DMS 273 (cell line): ENCODE results near the gene PARP1.
A peak's percentile ranks its signal among the peaks of the same experiment; 100 is the strongest.
"Not testable (repeated sequence)": the region's sequence is repeated elsewhere in the genome, so short reads cannot be mapped to it uniquely, and the experiment has no call there.

Experiments used
- DNase-seq: peaks from one replicate; lab custom pipeline; 2025; ENCODE audit not compliant: unreplicated experiment; lab: John Stamatoyannopoulos, UW

PARP1 gene

DNA sequence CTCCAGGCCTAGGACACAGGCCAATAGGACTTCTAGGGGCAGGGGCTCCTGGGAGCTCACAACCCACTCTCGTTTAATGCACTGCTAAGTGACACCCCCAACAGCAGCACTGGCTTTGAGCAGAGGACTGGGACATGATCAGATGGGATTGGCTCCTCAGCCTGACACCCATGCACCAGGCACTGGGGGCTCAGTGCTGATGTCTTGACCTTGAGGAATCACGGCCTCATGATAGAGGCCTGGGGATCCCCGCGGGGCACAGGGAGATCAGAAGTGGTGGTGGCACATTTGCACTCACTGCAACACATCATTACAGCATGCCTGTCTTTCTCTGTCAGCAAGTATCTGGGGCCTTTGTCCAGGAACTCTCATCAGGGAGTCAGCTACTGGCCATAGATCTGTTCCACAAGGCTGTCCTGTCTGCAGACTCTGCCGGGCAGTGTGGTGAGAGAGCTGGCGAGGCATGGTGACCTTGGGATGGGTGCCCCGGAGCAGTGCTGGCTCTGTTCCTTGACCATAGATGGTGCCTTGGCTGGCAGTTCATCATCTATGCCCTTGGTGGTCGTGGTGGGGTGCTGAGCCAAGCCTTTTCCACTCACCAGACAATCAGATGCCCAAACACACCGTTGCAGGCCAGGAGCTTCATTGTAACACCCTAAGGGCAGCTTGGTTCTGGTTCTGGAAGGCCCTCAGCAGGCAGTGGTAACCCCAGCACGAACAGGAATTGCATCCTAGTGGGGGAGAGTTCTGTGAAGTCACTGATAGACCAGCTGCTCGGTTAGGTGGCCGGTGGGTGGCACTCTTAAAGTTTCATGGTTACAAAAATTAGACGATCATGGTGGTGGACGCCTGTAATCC, 22.2 kb upstream of the PARP1 start:
- DNase-seq, result no peak

DNA sequence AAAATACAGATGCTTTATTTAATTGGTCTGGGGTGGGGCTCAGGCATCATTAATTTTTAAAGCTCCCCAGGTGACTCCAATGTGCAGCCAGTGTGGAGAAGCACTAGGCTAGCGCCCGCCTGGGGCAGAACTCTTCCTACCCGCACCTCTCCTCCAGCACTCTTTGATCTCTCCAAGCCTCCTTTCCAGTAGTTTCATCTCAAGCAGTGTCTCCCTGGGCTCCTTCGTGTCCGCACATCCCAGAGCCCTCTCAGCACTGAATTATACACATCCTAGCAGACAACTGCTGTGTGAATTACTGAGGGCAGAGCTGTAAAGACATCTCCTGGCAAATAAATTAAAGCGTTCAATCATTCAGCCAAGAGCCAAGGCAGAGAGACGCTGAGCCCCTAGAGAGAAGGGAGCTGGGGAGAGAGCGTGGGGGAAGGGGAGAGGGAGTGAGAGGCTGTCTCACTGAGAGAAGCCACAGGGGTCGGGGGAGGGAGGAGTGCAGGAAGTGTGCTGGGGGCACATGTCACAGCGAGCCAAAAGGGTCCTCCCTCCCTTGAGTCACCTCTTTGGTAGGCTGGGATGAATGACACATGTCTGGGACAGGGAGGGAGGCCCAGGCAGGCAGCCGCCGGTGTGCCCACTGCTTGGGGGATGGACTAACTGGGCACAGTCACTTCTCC, 21.0 kb upstream of the PARP1 start:
- no peak for DNase-seq

DNA sequence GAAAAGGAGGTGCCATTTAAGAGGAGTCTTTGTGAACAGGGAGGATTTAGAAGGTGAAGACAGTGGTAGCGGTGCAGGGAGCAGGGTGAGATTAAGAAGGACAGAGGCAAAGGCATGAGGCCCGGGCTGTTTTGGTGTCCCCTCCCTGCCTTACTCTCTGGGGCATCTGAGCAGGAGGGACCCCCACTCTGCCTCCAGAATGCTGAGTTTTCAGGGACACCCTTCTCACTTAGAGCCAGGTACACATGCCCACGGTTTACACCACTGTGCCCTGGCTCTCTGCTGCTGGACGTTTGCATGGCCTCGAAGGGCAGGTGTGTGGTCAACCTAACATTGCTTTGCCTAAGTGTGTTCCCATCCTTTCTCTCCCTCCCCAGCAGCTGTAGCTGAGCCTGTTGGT, 20.5 kb upstream of the PARP1 start:
- DNase-seq, result no peak

DNA sequence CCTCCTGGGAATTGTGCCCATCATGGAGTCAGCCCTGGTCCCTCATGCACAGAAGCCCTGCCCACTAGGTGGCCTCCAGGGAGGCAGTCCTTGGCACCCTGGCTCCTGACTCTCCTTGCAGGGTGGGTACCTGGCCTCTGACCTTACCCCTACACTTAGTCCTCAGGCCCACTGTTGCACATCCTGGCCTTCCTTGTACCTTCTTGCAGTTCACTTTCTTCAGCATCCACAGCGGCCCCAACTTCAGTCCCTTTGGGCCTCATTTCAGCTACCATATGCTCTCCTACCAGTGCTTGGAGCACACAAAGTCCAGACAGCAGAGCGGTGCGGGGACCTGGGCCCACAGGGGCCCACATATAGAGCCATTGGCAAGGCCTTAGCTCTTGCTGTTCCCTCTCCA, 19.2 kb upstream of the PARP1 start:
- no peak for DNase-seq

DNA sequence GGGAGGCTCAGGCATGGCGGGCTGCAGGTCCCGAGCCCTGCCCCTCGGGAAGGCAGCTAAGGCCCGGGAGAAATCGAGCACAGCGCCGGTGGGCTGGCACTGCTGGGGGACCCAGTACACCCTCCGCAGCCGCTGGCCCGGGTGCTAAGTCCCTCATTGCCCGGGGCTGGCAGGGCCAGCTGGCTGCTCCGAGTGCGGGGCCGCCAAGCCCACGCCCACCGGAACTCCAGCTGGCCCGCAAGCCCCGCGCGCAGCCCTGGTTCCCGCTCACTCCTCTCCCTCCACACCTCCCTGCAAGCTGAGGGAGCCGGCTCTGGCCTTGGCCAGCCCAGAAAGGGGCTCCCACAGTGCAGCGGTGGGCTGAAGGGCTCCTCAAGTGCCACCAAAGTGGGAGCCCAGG, 18.5 kb upstream of the PARP1 start:
- DNase-seq, result not testable (repeated sequence)

DNA sequence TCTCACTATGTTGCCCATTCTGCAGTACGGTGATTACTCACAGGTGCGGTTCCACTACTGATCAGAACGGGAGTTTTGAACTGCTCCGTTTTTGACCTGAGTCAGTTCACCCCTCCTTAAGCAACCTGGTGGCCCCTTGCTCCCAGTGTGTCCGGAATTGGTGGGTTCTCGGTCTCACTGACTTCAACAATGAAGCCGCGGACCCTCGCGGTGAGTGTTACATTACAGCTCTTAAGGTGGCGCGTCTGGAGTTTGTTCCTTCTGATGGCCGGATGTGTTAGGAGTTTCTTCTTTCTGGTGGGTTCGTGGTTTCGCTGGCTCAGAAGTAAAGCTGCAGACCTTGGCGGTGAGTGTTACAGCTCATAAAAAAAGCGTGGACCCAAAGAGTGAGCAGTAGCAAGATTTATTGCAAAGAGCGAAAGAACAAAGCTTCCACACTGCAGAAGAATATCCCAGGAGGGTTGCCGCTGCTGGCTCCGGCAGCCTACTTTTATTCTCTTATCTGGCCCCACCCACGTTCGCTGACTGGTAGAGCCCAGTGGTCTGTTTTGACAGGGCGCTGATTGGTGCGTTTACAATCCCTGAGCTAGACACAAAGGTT, 17.6 kb upstream of the PARP1 start:
- DNase-seq, result no peak

DNA sequence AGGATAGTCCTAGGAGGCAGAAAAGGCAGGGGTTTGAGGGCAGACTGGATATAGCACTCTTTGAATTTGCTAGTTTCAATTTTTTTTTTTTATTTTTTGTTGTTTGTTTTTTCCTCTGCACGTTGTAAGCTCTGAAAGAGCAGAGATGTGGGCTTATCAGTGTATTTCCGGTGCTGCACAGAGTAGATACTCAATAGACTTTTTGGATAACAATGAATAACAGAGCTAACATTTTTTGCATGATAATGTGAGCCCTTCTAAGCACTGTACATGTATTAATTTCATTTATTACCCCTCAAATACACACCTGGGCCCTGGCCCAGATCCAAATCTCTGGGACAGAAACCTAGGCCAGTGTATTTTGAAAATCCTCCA, 17.1 kb upstream of the PARP1 start:
- DNase-seq, result no peak

DNA sequence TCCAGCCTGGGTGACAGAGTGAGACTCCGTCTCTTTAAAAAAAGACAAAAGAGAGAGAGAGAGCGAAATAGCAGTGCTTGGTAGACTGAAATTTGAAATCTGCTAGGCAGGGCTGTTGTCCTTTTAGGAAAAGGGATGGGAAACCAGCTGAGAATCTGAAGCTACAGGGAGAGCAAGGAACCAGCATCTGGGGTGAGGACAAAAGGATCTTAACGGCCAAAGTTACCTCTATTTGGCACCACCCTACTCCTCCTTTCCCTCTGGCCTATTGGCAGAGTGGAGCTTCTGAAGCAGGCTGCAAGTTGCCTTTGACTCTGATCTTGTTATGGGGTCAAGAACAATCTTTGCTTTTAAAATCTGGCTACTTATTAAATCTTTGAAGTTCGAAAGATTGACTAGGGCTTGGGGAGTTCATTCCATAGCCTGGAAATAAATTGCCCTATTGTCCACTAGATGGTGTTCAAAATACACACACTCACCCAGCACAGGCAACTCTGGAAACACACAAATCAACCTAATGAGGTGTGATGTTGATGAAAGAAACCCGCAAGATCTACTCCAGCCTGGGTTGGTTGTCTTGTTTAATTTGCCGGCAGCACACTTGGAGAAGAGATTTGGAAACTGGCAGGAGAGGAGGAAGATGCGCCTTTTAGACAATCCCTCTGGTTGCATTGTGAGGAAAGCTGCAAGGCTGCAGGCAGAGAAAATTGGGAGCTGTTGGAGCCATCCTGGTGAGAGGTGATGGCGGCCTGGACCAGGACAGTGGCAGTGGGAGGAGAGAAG, 16.5 kb upstream of the PARP1 start:
- DNase-seq, result peak; percentile 79

DNA sequence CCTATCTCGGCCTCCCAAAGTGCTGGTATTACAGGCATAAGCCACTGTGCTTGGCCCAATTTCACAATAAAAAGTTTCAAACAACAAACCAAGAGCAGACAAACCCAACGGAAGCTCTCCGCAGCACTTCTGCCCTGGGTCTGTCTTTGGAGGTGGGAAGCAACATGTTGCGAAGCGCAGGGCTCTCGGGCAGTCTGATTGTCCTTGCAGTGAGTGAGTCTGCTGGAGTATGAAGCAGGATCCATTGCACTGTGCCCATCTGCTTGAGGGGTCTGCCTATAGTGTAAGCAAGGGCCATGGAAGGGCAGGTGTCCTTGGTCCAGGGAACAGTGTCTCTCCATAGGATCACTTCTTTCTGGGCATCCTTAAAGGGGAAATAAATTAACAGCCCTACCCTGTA, 14.6 kb upstream of the PARP1 start:
- DNase-seq, result no peak

DNA sequence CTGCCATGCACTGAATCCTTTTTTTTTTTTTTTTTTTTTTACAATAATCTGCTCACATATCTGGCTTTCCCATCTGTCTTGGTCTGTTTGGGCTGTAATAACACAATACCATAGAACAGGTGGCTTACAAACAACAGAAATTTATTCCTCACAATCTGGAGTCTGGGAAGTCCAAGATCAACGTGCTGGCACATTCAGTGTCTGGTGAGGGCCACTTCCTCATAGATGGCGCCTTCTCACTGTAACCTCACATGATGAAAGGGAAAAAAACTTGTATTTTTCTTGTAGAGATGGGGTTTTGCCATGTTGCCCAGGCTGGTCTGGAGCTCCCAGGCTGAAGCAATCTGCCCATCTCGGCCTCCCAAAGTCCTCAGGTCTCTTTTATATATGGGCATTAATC, 13.0 kb upstream of the PARP1 start:
- peak; percentile 73 for DNase-seq

DNA sequence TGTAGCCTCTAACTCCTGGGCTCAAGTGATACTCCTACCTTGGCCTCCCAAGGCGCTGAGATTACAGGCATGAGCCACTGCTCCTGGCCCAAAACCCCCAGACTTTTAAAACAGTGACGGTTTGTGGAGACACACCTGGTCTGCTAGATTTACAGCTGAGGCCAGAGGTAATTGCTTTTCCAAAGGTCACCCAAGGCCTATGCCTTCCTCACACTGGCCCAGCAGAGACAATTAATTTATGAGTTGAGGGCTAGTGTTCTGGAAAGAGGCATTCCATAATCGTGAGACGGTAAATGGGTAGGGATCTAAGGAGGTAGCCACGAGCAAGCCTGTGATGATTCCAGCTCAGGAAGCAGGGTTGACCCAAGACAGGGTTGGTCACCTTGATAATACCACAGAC, 12.4 kb upstream of the PARP1 start:
- DNase-seq, result no peak

DNA sequence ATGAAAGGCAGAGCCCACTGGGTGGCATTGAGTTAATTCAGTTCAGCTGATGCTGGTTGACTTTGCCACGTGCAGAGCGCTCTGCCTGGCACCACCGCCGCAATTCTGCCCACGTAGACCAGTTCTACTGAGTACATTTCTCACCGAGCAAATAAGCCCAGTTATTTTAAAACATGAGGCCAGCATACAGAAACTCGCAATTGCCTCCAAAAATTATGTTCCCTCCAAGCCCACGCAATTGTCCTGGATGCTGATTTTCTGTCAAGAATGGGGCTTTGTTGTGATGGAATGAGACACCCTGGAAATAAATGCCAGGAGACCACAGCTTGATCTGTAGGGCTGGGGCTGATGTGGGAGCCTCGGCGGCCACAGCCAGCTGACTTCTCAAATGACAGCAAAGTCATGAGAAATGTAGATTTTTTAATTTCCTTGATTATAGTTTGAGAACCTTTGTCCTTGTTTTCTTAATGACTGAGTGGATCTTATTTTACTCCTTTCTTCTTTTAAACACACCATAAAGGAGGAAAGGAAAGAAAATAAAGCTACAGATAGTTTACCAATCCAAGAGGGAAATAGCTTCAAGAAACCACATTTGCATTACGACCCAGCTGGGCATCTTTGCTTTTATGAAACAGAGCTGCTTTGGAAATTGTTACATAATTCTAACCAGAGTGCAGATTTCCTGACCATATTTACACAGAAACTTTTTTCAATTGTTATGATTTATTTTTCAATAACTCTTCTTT, 11.6 kb upstream of the PARP1 start:
- no peak for DNase-seq

DNA sequence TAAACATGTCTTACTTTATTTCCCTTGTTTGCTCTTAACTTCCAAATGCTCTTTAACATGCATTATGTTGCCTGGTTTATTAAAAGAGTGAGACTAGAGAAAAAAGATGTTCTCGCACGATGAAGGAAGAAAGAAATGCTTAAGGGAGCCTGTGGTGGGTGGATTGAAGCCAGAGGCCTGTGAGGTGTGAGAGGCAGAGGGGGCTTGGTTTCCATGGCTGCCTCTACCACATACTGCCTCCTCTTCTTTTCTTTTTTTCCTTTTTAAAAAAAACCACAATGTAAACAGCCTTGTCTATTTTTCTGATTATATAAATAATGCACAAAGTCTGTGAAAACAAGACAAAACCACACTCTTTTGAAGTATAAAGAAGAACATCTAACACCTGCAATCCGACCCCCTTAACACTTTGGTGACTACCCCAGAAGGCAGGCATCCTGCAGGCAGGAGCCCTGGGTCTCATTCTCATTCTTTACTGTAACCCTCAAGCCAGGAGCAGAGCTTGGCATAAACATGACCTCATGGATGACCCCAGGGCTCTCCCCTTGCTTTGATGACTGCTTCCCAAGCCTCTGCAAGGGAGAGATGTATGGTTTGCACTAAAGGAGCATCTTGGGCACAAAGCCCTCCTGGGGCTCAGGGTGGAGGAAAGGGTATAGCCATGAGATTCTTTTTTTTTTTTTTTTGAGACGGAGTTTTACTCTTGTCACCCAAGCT, 10.1 kb upstream of the PARP1 start:
- DNase-seq, result no peak

DNA sequence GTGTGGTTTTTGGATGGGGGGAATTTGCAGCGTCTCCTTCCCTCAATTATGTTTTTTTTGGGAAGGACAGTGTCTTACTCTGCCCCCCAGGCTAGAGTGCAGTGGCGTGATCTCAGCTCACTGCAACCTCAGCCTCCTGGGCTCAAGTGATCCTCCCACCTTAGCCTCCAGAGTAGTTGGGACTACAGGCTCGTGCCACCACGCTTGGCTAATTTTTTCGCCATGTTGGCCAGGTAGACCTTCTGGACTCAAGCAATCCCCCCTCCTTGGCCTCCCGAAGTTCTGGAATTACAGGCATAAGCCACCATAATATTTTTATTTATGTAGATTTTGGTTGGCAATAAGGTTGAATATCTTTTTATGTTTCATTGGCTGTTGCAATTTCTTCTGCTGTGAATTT, 9.5 kb upstream of the PARP1 start:
- DNase-seq, result no peak

DNA sequence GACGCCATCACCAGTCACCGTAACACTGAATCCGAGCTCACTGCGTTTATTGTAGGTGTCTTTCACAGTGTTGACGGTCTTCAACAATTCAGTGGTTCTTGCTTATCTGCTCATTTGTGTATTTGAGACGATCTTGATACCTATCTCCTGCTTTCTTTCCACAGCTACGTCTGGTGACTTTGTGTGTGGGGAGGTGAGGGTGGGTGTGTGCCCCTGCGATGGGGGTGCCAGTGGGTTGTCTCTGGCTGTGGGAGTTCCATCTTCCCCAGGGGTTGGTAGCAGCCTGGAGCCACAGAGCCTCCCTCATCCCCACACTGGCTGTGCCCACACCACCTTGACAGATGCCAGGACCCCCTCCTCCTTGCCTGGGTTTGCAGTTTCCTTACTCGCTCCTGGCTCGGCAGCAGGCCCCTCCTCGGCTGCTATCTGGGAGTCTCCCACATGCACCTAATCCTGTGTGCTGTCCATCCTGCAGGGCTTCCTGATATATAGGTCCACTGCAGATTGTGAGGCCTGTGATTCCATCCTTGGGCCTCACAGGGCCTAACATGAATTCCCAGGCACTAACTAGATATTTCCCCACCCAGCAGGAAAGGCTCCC, 6.3 kb upstream of the PARP1 start:
- DNase-seq, result no peak

DNA sequence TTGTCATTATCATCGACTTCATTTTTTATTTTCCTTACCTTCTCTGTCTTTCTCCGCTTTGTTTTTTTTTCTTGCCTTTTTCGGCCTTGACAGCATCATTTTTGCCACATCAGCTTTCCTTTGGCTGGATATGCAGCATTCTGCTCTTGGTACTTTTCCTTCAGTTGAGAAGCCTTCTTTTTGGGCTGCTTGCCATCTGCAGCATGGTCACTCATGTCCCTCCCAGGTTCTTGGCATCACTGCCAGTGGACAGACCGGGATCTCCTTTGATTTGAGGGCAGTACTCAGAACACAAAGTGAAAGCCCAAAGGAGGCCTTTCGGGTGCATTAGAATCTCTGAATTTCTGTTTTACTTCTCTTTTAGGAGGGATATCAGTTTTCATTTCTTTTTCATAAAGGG, 3.7 kb upstream of the PARP1 start:
- no peak for DNase-seq

DNA sequence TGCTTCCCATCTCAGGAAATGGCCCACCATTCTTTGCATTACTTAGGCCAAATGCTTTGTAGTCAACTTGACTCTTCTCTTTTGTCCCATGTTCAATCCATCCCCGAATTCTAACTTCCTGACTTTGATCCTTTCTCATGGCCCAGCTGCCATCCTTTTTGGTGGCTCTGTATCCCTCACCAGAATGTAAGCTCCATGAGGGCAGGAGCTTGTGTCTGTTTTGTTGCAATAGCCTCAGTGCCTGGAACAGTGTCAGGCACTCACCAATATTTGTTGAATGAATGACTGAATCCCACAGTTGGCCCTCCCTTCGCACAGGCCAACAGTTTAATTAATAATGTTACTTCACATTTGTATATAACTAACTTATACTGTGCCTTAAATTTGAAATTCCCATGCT, 3.1 kb upstream of the PARP1 start:
- no peak for DNase-seq

DNA sequence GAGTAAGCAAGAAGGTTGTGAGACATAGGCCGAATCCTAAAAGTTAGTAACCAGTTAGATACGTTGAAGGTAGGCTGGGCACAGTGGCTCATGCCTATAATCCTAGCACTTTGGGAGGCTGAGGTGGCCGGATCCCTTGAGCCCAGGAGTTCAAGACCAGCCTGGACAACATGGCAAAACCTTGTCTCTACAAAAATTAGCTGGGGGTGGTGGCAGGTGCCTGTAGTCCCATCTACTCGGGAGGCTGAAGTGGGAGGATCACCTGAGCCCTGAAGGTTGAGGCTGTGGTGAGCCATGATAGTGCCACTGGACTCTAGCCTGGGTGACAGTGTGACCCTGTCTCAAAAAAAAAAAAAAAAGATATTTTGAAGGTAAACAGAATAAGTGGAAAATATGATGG, 1.5 kb upstream of the PARP1 start:
- no peak for DNase-seq

DNA sequence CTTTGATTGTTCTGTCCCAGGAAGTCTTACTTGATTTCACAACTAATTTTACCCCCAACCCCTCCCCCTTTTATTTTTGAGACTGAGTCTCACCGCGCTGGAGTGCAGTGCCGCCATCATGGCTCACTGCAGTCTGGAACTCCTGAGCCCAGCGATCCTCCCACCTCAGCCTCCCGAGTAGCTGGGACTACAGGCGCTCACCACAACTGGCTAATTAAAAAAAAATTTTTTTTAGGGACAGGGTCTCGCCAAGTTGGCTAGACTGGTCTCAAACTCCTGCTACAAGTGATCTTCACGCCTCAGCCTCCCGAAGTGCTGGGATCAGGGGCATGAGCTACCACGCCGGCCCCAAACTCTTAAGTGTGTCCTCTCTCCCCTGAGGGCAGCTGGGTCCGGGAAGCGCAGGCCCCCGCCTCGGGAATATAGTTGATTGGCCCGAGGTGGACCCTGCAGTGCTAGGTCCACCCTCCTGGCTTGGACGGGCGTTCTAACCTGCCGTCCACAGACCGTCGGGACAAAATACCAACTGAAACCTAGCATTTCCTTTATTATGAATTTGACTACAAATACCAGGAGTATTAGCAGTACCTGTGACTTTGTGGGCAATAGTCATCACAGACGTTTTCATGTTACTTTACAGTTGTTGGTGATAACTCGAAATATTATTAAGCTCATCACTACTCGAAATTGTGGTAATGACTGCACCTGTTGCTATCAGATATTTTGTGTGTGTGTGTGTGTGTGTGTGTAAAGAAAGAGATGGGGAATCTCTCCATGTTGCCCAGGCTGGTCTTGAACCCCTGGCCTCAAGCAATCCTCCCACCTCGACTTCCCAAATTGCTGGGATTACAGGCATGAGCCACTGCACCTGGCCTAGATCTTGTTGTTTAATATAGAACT, 642 bp upstream of the PARP1 start:
- DNase-seq, result no peak
